AML-193 (cell line): ENCODE results near the gene CLCN6.
A peak's percentile ranks its signal among the peaks of the same experiment; 100 is the strongest.

ENCODE experiments used
- DNase-seq, 2 experiments: peaks; one replicate each; lab custom pipeline; 2025; lab: John Stamatoyannopoulos, UW

CLCN6 gene

GRCh38 chr1:11856698-11857097 lies 50.7 kb downstream of the CLCN6 start:
- no peak for DNase-seq

- no peak for DNase-seq
These were observed 51.3 kb downstream of the CLCN6 start for GRCh38 chr1:11857164-11857851.

- no peak for DNase-seq
These were observed 52.2 kb downstream of the CLCN6 start for GRCh38 chr1:11858158-11858557.

- no peak for DNase-seq
These were observed 52.6 kb downstream of the CLCN6 start, which contains the start of gene NPPB for GRCh38 chr1:11858613-11858967. Gene NPPB (minus strand): TSS chr1:11858945. CDS start chr1:11858833, 112 bp downstream.

- peak; percentile 13 to 31 for DNase-seq
These were observed 53.2 kb downstream of the CLCN6 start for GRCh38 chr1:11858968-11859871.

- no peak for DNase-seq
These were observed 54.1 kb downstream of the CLCN6 start for GRCh38 chr1:11860083-11860482.

GRCh38 chr1:11860587-11860986 lies 54.6 kb downstream of the CLCN6 start:
- DNase-seq: no peak

- peak; percentile 8 to 14 for DNase-seq
These were observed 56.9 kb downstream of the CLCN6 start for GRCh38 chr1:11862890-11863289.

- no peak for DNase-seq
These were observed 62.5 kb downstream of the CLCN6 start for GRCh38 chr1:11868331-11868980.

GRCh38 chr1:11869104-11869503 lies 63.1 kb downstream of the CLCN6 start:
- no peak for DNase-seq

GRCh38 chr1:11869650-11870207 lies 63.7 kb downstream of the CLCN6 start:
- no peak for DNase-seq

GRCh38 chr1:11872545-11872944 lies 66.6 kb downstream of the CLCN6 start:
- no peak for DNase-seq

GRCh38 chr1:11873395-11874257 lies 67.6 kb downstream of the CLCN6 start:
- DNase-seq: no peak

- DNase-seq: no peak
These were observed 68.2 kb downstream of the CLCN6 start for GRCh38 chr1:11874258-11874562.

GRCh38 chr1:11874624-11875023 lies 68.6 kb downstream of the CLCN6 start:
- DNase-seq: no peak

- DNase-seq: no peak
These were observed 69.1 kb downstream of the CLCN6 start for GRCh38 chr1:11875094-11875493.

- DNase-seq: no peak
These were observed 71.1 kb downstream of the CLCN6 start for GRCh38 chr1:11877074-11877473.

- no peak for DNase-seq
These were observed 72.3 kb downstream of the CLCN6 start for GRCh38 chr1:11878081-11878890.

GRCh38 chr1:11878891-11879190 lies 72.8 kb downstream of the CLCN6 start:
- DNase-seq: no peak

- DNase-seq: no peak
These were observed 73.6 kb downstream of the CLCN6 start for GRCh38 chr1:11879311-11880180.
